ENCODE measurements around the gene RBBP4.

The RBBP4 gene

GRCh38 chr1:32724678-32725614 is 73.9 kb downstream of the RBBP4 start:
- peak; percentile 49 for DNase-seq

GRCh38 chr1:32725615-32725982 is 74.6 kb downstream of the RBBP4 start:
- no peak for DNase-seq

DNA sequence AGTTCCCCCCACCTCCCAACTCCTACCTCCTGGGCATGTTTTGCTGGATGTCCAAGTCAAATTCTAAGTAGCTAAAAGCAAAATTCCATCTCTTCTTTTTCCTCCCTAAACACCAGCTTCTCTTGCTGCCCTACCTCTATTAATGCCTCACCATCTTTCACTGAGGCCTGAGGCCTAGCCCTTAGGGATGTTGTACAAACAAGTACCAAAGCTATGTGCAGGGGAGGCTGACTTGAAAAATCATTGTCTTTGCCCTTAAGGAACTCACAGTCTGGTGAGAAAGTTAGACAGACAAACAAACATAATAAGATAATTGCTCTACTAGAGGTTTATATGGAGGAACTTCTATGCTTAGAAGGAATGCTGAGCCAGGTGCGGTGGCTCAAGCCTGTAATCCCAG is 76.9 kb downstream of the RBBP4 start:
- DNase-seq = no peak

- DNase-seq = no peak
These were observed 77.5 kb downstream of the RBBP4 start for GRCh38 chr1:32728413-32729077.

- no peak for DNase-seq
These were observed 78.4 kb downstream of the RBBP4 start for GRCh38 chr1:32729254-32730046.

DNA sequence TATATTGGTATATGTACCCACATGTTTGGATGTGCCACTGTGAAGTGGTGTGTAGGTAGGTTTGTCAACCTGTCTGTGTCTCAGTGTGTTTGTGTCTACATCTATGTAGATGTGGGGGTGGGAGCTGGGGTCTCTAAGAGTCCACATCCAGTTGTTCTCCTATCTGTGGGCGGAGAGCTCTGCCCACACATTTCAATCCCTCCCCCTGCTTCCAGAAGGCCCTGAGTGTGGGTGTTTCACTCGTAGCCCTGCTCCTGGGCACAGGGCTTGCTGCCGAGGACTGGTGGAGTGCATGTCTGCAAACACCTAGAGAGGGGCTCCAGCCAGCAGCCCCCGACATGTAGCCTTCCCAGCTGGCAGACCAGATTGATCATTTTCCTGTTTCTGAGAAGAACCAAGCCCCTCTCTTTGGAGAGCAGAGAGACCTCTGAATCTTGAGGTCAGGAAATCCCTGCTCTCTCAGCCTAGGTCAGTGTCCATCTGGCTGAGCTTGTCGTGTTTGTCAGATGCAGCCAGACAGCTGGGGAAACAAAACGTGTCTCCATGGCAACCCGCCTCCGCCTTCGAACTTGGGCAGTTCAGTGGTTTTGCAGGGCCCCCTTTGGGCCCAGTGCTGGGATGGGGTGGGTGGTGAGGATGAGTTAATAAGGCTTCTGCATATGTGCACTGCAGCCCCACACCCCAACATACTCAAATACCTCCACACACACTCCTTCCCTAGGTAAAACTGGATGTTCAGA is 82.7 kb downstream of the RBBP4 start:
- no peak for DNase-seq

Measured in kidney glomerular epithelial cell (primary cell).